ENCODE measurements around the gene MAD1L1.
A peak's percentile ranks its signal among the peaks of the same experiment; 100 is the strongest.
"Not testable (repeated sequence)": the region's sequence is repeated elsewhere in the genome, so short reads cannot be mapped to it uniquely, and the experiment has no call there.

The MAD1L1 gene

GRCh38 chr7:2037808-2038522, 194.8 kb downstream of the MAD1L1 start:
- DNase-seq, result peak; percentile 42

- peak; percentile 51 for DNase-seq
These were observed 195.4 kb downstream of the MAD1L1 start for GRCh38 chr7:2037301-2037807.

DNA sequence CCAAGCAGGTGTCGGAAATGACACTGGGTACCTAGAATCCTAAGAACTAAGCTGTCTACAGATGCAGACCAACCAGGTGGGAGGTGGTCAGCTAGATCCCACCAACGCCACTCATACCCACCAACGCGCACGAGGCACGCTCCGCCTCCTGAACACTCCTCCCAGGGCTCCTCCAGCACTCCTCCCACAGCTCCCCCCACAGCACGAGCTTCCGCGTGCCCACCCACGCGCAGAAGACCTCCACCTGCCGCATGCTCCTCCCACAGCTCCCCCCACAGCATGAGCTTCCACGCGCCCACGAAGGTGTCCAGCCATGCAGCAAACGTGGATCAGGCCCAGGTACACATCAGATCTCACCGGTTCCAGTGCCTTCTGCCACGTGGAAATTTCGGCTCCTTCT, 196.0 kb downstream of the MAD1L1 start:
- DNase-seq, result no peak

GRCh38 chr7:2036201-2036600, 196.5 kb downstream of the MAD1L1 start:
- DNase-seq, result not testable (repeated sequence)

DNA sequence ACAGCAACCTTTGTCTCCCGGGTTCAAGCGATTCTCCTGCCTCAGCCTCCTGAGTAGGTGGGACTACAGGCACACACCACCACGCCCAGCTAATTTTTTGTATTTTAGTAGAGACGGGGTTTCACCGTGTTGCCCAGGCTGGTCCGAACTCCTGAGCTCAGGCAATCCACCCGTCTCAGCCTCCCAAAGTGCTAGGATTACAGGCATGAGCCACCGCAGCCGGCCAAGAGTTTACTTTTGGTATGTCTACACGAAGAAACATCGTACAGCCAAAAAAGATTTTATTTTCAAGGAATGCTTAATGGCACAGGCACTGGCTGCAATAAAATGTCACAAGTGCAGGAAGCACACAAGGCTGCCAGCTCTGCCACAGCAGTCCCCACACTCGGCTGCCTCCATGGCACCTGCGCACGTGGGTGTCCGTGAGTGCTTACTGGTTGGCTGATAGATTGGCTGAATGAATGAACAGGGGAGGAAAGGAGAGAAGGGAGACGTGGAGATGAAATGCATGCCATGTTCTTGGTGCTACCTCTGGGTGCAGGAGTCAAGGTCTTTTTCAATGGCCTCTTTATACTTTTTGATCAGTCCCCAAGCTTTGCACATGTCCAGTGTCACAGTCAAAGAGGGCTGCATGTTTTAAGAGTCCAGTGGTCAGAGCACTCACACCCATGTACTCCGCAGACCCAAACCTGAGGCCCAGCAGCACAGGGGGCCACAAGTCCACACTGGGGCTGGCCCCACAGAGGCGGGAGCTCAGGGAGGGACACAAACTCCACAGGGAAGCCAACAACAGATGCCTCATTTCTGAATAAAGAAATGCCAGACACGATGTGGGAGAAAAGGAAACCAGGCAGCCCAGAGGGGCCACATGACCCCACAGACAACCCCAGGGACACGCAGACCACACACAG, 198.2 kb downstream of the MAD1L1 start:
- DNase-seq, result no peak

GRCh38 chr7:2033586-2034135, 199.1 kb downstream of the MAD1L1 start:
- no peak for DNase-seq

GRCh38 chr7:2032876-2033407, 199.8 kb downstream of the MAD1L1 start:
- DNase-seq, result no peak

DNA sequence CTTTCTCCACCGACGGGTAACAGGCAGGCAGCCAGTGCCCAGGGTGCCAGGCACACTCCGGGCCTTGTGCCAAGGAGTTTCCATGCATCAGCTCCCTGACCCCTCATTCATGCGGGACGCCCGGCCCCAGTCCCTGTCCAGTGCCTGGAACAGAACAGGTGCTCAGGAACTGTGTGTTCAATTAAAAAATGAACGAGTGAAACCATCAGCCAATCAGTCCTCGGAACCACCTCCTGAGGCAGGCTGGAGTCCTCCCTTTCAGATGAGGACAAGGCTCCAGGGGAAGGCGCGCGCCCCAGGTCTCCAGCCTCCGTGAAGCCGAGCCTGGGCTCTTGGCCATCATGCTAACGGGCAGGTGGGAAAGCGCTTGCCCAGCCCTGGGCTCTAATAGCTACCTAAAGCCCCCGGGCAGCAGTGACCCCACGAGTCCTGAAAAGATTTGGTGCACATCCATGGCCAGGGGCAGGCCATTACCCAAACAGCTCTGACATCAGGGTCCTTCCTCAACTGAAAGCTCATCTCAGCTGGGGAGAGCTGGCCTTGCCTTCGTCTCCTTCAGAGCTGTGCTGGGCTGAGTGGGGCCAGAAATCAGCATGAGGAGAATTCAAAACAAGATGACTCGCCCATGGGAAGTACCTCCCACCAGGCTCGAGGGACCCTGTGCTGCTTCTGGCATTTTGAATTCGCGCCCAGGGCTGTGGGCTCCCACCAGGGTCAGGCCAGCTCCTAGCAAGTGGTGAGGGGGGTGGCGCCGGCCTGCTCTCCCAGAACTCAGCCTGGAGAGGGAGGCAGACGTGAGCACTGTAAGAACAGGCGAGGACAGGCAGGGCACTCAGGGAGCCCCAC, 200.5 kb downstream of the MAD1L1 start:
- DNase-seq, result no peak

DNA sequence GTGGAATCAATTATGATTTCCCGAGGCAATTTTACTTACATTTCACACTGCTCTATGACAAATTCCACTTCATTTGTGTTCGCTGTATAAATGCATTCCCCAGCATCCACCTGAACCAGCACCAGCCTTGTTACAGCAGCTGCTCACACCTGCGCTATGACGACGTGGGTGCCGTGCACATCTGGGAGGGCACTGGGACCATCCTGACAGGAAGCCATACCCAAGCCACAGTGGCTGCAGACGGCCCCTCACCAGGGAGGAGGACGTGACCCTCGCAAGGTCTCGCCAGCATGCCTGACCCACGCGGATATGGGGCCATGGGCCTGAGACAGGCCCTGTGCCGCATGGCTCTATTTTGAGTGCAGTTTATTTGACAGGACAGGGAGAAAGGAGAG, 201.3 kb downstream of the MAD1L1 start:
- no peak for DNase-seq

DNA sequence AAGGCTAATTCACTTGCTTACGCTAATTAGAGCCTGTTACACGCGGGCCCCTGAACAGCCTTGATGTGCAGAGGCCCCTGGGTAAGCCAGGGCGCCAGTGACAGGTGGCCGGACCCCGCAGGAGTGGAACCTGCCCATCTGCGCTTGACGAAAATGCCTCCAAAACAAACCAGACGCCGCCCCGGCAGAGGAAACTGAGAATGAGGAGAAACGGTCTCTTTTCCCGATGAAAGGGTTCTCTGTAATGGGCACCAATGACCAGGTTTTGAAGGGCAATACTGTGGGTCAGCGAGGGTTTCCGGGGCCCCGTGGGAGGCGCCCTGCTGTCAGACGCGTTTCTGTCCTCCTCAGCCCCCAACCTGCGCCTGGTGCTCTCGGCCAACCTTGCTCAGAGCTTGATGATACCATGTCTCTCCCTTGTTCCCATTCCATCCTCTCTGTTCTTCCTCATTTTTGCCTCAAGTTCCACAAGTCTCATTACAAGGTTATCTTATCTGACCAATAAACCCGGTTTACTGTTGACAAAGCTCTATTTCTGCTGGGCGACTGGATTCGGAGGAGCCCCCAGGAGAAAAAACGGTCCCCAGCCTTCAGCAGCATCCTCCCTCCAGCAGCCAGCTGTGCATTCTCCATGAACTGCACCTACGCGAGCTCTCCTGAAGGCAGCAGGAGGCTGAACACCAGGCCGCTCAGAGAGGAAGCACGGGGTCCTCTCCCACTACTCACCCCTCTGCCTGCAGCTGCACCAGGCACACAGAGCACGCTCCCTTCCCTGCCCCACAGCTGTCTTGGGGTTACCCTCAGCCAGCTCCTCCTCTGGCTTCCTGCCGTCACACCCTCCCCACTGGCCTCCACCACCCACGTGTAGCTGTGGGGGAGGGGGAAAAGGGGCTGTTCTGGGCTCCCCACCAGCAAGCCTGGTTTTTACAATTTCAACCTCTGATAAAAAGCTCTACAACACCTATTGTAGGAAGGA, 202.0 kb downstream of the MAD1L1 start:
- no peak for DNase-seq

DNA sequence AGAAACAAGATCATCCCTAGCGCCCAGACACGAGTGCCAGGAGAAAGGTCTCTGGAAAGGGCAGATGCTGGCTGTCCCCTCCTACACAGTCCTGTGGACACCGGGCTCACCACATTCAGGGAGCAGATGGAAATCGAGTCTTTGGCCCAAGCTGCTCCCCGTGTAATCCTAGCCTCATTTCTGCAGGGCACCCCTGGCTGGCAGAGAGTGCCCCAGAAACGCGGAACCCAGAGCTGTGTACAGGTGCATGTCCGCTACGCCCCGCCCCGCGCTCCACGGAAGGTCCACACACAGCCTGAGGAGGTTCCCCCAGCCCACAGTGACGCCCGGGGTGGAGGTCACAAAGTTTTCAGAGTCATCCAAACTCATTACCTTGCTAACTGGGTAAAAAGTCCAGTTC, 202.8 kb downstream of the MAD1L1 start:
- DNase-seq, result no peak

DNA sequence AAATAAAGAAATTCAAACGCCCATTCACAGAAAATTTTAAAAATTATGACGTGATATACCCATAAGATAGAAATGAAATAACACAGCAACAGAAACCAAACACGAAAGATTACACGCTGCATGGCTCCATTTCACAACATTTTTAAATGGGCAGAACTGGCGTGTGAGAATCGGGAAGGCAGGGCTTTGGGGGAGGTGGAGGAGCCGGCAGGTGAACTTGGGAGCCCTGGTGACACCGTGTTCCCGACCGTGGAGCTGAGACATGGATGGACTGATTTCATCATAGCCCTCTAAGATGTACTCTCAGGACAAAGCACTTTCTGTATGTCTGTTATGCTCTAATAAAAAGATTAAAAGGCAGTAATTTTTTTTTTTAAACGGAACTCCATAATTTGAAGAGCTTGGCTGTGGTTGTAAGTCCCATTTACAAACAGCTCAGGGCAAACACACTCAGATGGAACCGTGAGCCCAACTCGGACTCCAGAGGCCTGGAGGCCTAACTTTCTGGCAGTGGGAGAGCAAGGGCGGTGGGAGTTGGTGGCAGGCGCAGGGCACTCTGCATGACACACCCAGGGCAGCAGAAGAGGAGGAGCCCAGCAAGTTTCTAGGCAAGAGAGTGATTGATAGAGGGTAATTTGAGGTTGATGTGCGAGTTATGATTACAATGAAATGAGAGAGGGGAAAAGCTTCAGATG, 203.4 kb downstream of the MAD1L1 start:
- DNase-seq, result no peak

GRCh38 chr7:2028733-2029132, 204.0 kb downstream of the MAD1L1 start:
- DNase-seq, result no peak

- no peak for DNase-seq
These were observed 207.6 kb downstream of the MAD1L1 start for GRCh38 chr7:2025188-2025587.

DNA sequence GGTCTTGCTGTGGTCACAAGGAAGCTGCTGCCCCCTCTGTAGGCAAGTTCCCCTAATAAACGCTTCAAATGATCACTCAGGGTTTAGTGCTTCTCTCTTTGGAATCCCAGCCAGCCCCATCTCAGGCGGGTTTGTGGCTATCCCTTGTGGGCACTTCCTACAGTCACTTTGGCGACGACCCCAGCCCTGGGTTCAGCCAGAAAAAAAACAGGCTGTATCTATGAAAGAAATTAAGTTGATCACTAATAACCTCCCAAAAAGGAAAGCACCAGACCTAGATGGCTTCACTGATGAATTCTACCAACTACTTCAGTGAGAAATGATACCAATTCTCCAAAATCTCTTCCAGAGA, 208.2 kb downstream of the MAD1L1 start:
- DNase-seq, result no peak

- no peak for DNase-seq
These were observed 208.7 kb downstream of the MAD1L1 start for GRCh38 chr7:2023877-2024566.

GRCh38 chr7:2022737-2023250, 210.0 kb downstream of the MAD1L1 start:
- no peak for DNase-seq

GRCh38 chr7:2022021-2022409, 210.7 kb downstream of the MAD1L1 start:
- no peak for DNase-seq

DNA sequence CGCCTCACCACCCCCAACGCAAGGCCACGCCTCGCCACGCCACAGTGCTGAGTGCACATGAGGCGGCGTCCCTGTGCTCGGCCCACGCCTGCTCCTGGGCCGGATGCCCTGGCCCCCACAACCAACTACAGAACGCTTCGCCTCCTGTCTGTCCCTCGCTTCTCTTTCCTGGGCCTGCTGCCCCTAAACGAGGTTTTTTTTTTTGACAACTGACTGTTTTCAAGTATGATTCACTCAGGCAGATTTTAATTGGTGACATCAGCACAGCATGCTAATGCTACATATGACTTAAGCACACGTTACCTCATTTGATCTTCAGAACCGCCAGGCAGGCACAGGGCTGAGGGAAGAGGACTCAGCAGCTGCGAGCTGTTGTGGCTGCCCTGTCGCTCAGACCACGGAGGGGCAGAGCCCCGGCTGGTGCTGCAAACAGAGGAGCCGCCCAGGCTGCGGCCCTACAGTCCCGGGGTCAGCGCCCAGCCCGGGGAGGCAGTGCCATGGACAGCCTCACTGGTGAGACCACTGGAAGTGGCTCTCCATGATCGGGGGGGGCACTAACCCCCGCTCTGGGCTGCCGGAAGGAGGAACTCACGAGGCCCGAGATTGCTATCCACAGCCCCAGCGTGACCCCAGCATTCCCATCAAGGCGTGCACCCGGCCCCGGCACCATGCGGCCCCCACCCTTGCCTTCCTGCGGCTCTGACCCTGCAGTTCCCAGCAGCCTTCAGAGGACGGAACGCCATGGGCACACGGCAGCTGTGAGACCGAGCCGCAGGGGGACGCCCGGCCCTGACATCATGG, 212.8 kb downstream of the MAD1L1 start:
- peak; percentile 61 for DNase-seq

Measured in activated T-cell treated with anti-CD3 and anti-CD28 coated beads, Interleukin-2, amount 50 U/mL, for 1 hour (primary cell).